Central memory CD4-positive, alpha-beta T cell (primary cell): ENCODE results near the gene CREBL2.

ENCODE experiments used
- DNase-seq: peaks from one replicate; pipeline ENCODE4 v3.0.0; 2022

Gene CREBL2

GRCh38 chr12:12681061-12681765 is 69.5 kb downstream of the CREBL2 start:
- DNase-seq, result no peak

DNA sequence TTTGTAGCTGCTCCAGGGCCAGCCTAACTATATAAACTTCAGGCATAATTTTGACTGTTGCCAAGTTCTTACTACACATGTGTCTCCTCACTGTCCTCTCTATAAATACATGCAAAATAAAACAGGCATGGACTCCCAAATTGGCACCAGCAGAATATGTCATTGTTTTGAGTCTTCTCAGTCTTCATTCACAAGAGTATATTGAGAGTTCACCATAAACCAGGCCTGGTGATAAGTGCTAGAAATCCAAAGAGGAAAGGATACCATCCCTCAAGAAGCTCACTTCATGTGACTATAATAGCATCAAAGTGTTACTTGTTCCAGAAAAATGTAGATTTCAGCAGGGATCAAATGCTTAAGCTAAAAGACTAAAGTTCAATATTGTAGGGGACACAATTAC is 70.6 kb downstream of the CREBL2 start:
- no peak for DNase-seq

DNA sequence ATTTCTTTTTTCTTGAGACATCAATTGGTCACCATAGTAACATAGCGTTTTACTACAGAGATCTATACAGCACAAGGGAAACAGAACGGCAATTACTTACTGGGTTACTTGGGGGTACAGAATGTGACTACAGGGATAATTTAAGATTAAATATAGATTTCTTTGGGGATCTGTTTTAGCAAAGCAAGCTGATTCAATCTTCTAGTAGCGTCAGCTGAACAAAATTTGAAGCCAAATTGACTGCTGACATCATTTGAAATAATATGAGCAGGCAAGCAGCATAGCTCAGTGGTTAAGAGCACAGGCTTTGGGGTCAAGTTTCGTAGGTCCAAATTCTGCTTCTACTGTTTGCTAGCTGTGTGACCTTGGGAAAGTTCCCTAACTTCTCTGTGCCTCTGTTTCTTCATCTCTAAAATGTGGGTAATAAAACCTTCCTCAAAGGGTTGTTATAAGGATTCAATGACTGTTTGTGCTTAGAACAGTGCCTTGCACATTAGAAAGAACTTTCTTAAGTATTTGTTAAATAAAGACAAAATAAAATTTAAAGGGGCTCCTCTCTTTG is 71.5 kb downstream of the CREBL2 start:
- no peak for DNase-seq

GRCh38 chr12:12683725-12684124 is 72.0 kb downstream of the CREBL2 start:
- no peak for DNase-seq

DNA sequence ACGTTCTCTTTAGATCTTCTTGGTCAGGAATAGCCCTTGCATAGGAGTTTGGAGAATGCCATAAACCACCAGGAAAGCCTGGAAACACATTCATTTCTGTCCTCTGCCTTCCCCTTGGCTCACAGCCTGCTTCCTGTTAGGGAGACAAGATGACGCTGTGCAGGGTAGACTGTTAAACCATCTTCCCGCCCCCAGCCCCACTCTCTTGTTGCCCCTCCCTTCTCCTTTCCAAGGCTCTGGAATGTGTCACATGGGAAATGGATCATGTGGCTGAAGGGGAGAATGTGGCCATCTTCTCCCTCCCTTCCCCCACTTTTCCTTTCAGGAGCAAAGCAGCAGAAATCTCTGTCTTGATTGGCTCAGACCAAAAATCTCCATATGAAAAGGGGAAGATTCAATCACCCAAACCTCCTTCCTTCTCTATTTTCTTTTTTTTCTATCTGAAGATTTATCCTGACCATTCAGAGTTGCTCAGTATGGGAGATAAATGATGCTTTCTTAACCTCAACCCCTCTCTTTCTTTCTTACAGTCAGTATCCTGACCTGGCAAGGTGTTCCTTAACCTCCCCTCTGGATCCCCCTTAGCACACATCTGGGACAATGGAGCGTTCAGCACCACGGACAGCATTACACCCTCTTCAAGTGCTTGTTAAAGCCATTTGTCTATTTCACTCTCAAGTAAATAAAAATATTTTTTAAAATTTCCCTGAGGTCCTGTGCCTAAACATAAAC is 72.9 kb downstream of the CREBL2 start:
- DNase-seq, result no peak

GRCh38 chr12:12685305-12685704 is 73.6 kb downstream of the CREBL2 start:
- no peak for DNase-seq

DNA sequence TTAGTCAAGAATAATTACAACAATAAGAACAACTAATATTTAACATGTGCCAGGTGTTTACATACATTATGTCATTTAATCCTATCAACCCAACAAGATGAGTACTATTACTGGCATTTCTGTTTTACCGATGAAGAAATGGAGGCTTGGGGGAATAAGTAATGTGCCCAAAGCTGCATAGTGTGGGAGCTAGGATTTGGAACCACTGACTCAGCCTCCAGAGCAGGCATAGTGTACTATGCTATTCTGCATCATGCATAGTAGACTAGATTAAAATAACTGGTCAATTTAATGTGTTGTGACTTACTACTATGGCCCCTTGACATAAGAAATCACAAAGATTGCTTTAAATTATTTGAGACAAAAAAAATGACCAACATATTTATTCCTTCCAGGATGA is 74.8 kb downstream of the CREBL2 start:
- no peak for DNase-seq

DNA sequence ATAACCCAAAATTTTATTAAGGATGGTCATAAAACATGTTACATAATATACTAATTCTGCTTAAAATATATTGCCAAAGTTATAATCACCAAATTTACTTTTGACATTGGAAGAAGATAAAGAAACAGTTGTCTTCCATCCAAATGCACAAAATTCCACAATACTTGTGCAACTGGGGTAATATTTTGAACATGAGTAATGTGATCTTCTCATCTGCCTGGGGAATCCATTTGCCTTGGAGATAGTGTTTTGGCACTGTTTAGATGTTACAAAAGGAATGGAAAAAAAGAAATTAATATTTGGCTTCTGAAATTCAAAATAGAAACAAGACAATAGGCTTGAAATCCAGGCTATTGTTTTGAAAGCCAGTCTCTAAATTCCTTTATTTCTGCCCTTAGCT is 75.2 kb downstream of the CREBL2 start:
- DNase-seq, result no peak

- DNase-seq, result no peak
Measured at GRCh38 chr12:12689647-12690300, 78.1 kb downstream of the CREBL2 start.

GRCh38 chr12:12691549-12691948 is 79.9 kb downstream of the CREBL2 start:
- DNase-seq, result no peak

- DNase-seq, result no peak
Measured at GRCh38 chr12:12693111-12693671, 81.5 kb downstream of the CREBL2 start.
